Upper lobe of right lung (tissue), 1 donor: ENCODE data around the gene GTF3C4. TPM values are rescaled to one million over a fixed set of nuclear protein-coding genes. Genes with fewer than 3 reads are reported as not detected.

Source experiments
- ATAC-seq: fragments of 200-7000 bp; cut with Tn5 transposase; one replicate; pipeline ENCODE4 v1.9.1; 2020; ENCODE audit warnings: mild to moderate bottlenecking, moderate library complexity
- DNase-seq: peaks from one replicate; pipeline ENCODE4 v3.0.0-alpha.2; 2020
- H3K27ac ChIP-seq: fragments of 200-600 bp; one replicate; pipeline ENCODE4 v1.8.0; 2022
- H3K27me3 ChIP-seq: fragments of 200-600 bp; one replicate; pipeline ENCODE4 v1.8.0; 2022; ENCODE audit warnings: mild to moderate bottlenecking
- H3K36me3 ChIP-seq: fragments of 200-600 bp; one replicate; pipeline ENCODE4 v1.8.0; 2022
- H3K4me1 ChIP-seq: fragments of 200-600 bp; one replicate; pipeline ENCODE4 v1.8.0; 2022
- H3K4me3 ChIP-seq: fragments of 200-600 bp; one replicate; pipeline ENCODE4 v1.8.0; 2022; ENCODE audit warnings: mild to moderate bottlenecking
- H3K9me3 ChIP-seq: fragments of 200-600 bp; one replicate; pipeline ENCODE4 v1.8.0; 2022
- intact Hi-C: fragments of 100-400 bp; cut with DNase I; formaldehyde crosslinking; loops from one replicate; pipeline ENCODE4 v1.11.0; 2022
- total RNA-seq: library from RNA; stranded (reverse); fragmentation: NEBNext Ultra II Directional; extraction: Animal tissue kit (Norgen Biotek cat#: 25700); gene quantifications from one replicate; pipeline ENCODE4 v1.2.1, GENCODE V29; 2021
- TF ChIP-seq, protein P1 (sequence below): fragments of 200-600 bp; IDR thresholded peaks from one replicate; pipeline ENCODE4 v1.8.0; 2022; ENCODE audit warnings: antibody characterized with exemption
- donor health status: DM: no; HTN: yes; CAD: no; lungs with severe emphysema.

GTF3C4 gene
- total RNA-seq, 1 donor from 2014 or later = 12.9 TPM

DNA sequence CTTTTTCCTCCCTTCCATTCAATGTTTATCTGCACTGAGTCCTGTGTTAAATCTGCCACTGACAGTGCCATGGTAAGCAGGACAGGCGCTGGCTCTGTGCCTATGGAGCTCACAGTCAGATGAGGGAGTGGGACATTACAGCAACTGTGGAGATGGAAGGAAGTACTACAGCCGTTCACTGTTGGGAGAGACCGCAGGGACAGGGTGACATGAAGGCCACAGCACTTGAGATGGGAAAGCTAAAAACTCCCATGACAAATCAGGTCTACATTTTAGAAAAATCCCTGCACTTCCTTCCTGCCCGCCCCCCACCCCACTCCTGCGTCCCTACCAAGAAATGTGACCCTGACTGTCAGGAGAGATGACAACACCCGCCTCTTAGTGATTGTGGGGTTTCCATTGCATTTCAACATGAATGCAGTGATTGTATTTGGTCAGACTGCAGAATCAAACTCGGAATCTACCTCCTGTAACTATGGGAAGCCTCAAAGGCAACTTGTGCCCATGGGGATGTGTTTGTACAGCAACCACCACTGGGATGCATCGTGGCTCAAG lies 56.4 kb downstream of the GTF3C4 start:
- DNase-seq (peak; percentile 16), ATAC-seq (no peak)
- Histone ChIP-seq H3K36me3 (no peaks in the 10 kb centered on the region), H3K4me3 (no peak overlapping the region), H3K27me3 (no peaks in the 10 kb centered on the region), H3K4me1 (no peaks in the 10 kb centered on the region), H3K27ac (no peak overlapping the region), H3K9me3 (no peaks in the 10 kb centered on the region)
- TF ChIP-seq, protein P1, sequence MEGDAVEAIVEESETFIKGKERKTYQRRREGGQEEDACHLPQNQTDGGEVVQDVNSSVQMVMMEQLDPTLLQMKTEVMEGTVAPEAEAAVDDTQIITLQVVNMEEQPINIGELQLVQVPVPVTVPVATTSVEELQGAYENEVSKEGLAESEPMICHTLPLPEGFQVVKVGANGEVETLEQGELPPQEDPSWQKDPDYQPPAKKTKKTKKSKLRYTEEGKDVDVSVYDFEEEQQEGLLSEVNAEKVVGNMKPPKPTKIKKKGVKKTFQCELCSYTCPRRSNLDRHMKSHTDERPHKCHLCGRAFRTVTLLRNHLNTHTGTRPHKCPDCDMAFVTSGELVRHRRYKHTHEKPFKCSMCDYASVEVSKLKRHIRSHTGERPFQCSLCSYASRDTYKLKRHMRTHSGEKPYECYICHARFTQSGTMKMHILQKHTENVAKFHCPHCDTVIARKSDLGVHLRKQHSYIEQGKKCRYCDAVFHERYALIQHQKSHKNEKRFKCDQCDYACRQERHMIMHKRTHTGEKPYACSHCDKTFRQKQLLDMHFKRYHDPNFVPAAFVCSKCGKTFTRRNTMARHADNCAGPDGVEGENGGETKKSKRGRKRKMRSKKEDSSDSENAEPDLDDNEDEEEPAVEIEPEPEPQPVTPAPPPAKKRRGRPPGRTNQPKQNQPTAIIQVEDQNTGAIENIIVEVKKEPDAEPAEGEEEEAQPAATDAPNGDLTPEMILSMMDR = no peak
- intact Hi-C loops = no loop called here

DNA sequence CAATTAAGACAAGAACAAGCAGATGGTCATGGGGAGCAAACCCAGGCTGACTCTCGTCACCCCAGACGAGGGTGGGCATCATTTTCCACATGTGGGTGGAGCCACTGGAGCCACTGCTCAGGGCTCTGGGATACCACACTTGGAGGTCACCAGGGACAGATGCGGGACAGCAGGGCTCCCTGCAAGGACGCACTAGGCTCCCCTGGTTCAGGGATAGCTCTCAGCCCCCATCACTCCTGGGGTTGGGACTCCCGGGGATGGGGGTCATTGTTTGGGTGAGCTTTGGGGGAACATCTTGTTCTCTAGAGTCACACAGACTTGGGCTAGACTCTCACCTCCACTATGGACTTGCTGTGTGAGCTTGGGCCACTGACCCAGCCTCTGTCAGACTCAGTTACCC lies 57.8 kb downstream of the GTF3C4 start:
- Histone ChIP-seq H3K9me3 (no peaks in the 10 kb centered on the region), H3K27me3 (no peaks in the 10 kb centered on the region), H3K4me1 (no peaks in the 10 kb centered on the region), H3K27ac (no peak overlapping the region), H3K4me3 (no peak overlapping the region), H3K36me3 (no peaks in the 10 kb centered on the region)
- TF ChIP-seq, protein P1 = no peak
- intact Hi-C loops = no loop called here
- ATAC-seq = no peak
- DNase-seq = no peak

DNA sequence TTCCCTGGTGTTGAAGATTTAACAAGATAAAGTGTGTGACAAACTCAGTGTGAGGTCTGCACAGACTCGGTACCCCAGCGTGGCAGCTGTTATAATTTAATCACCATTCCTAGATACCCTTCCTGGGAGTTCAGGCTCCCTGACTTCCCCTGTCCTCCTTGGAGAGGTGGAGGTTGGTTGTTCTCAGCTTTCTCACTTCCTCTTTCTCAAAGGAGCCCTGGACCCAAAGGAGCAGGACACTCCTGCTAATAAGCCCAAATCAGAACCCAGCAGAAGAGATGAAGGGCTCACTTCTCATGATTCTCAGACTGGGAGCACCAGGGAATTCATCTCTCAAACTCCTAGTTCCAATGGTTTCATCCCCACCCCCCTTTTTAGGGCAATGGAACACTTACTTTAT lies 58.2 kb downstream of the GTF3C4 start:
- H3K36me3 ChIP-seq = no peaks in the 10 kb centered on the region
- TF ChIP-seq, protein P1 = no peak
- intact Hi-C loops = no loop called here
- ATAC-seq (no peak), DNase-seq (no peak)
- no peaks in the 10 kb centered on the region for H3K9me3 ChIP-seq
- H3K4me3 ChIP-seq = no peak overlapping the region
- no peak overlapping the region for H3K27ac ChIP-seq
- no peaks in the 10 kb centered on the region for H3K27me3 ChIP-seq
- no peaks in the 10 kb centered on the region for H3K4me1 ChIP-seq

DNA sequence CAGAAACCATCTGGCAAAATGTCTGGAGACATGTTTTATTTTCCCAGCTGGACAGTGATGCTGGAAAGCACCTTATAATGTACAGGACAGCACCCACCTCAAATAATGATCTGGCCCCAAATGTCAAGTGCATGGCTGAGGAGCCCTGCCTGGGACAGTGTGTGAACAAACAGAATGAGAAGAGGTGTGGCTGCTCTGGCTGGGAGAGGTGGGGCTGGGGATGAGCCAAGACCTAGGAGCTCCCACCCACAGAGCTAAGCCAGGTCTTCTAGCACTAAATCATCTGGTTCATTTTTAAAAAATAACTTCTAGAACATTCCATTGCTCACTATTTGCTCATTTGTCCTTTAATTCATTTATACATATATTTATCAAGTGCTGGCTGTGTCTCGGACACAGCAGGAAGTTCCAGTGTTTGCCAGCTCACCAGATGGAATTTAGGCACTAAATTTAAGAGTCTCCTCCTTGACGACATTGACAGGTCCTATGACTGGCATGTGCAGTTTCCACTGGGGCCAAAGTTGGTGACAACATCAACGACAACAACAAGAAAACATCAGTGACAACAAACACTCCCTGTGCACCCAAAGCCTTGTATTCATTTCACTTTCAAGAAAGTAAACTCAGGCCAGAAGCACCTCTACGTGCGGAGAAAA lies 59.1 kb downstream of the GTF3C4 start:
- ATAC-seq = peak; percentile 69
- Histone ChIP-seq H3K27ac (no peak overlapping the region), H3K9me3 (no peaks in the 10 kb centered on the region), H3K4me3 (no peak overlapping the region), H3K36me3 (no peaks in the 10 kb centered on the region), H3K4me1 (no peaks in the 10 kb centered on the region), H3K27me3 (no peaks in the 10 kb centered on the region)
- no peak for DNase-seq
- intact Hi-C loops = no loop called here
- TF ChIP-seq, protein P1 = no peak

DNA sequence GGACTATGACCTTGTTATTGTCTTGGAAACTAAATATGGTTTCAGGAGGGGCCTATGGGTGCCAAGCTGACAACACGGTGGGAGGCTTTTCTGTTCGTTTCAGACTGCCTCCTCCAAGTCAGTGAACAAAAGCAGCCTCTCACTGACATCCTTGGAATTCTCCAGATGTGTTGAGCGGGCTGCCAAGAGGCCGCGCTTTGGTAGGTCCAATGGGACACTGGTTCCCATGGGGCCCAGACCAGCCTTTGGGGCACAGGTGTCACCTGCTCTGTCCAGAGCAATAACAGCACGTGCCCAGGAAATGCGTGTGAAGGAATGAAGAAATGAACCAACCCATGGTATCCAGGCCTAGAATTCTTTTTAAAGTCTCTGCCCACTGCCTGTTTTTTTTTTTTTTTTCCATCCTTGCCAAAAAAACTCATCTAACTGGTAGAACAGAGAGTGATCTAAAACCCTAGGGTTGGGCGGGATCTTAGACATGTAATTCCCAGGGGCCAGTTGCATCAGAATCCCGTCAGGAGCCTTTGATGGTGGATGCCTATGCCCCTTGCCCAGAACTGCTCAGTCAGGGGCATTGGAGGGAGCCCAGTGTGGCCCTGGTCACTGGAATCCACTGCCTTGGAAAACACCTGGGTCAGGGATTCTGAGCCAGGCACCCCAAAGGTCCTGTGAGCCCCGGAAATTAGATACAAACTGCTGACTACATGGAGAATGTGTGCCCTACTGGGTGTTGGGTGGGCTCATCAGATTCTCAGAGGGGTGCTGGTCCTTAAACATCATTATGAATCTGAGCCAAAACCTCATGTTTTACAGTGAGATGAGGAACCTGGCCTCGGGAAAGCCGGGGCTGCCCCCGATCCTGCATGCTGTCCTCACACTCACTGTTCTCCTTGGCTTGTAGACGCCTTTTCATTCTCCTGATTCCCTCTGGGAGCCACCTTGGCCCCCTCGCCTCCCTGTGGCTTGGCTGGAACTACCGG lies 60.1 kb downstream of the GTF3C4 start:
- TF ChIP-seq, protein P1 = no peak
- intact Hi-C loops = no loop called here
- no peaks in the 10 kb centered on the region for H3K9me3 ChIP-seq
- no peak for ATAC-seq
- no peaks in the 10 kb centered on the region for H3K36me3 ChIP-seq
- H3K4me3 ChIP-seq = no peak overlapping the region
- no peaks in the 10 kb centered on the region for H3K4me1 ChIP-seq
- DNase-seq = no peak
- no peaks in the 10 kb centered on the region for H3K27me3 ChIP-seq
- no peak overlapping the region for H3K27ac ChIP-seq
